ENCODE results near the gene RBM4.

RBM4 gene

GRCh38 chr11:66659763-66660162 lies 21.3 kb downstream of the RBM4 start:
- DNase-seq = no peak

- no peak for DNase-seq
Observed at GRCh38 chr11:66663741-66664296, 25.3 kb downstream of the RBM4 start.

- no peak for DNase-seq
Observed at GRCh38 chr11:66665369-66665768, 26.9 kb downstream of the RBM4 start.

- DNase-seq = no peak
Observed at GRCh38 chr11:66670816-66671215, 32.3 kb downstream of the RBM4 start.

DNA sequence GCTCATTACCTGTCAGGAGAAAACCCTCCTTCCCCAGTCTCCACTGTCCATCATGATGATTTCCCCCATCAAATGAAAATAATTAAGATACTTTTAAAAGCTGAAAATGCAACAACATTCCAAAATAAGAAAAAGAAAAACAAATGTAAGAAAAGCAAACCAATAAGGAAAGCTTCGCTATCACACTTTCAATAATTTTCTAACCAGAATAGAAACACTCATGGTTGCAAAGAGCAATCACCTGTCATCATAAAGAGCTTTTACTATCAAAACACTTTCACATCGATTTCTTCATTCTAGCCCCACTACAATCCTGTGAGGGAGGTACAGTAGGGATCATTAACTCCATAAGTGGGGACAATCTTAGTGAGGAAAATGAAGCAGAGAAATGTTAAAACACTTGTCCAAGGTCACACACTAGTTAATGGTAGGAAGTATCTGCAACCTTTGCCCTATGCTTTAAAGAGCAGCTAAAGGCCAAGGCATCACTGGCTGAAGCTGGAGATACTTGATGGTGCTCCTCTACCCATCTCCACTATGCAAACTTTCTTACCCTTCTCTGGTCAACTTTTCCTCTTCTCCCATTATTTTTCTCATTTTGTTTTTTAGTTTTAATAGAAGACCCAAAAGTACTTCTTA lies 36.6 kb downstream of the RBM4 start:
- DNase-seq = no peak

GRCh38 chr11:66676282-66676919 lies 37.9 kb downstream of the RBM4 start:
- no peak for DNase-seq

- no peak for DNase-seq
Observed at GRCh38 chr11:66676931-66677598, 38.6 kb downstream of the RBM4 start.

DNA sequence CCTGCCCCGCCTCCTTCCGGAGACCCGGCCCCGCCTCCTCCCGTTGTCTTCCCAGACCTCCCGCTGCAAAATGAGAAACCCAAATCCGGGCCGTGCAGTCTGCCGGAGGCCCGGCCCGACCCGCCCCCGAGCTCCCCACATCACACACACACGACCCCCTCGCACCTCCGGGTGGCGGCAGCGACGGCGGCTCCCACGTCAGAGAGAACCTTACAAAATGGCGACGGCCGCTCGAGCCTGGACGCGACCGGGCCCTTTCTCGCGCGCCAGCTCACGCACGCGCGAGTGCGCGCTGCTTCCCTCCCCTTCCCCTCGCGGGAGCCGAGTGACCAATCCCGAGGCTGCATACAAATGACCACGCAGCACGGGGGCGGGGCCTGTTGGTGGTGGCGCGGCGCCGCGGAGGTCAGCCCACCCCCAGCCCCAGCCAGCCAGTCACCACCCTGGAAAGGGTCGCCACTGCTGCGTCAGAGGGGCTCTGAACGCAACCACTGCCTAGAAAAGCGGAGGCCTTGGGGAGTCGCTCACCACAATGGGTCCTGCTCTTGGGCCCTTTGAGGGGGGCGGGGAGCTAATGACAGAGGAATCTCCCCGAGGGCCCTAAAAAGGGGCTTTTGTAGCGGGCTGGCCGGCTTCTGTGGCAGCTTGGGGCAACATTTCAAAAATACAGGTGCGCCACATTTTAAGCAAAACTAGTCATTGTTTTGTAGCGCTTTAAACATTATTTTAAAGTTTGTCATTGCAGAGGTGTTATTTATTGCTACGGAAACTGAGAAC lies 39.3 kb downstream of the RBM4 start, which contains the start of gene RBM4B:
TSS of gene RBM4B (minus strand) at position 289 of the 777 bp plus-strand sequence. CDS start 808 bp downstream, outside the sequence.
- peak; percentile 92 to 95 for DNase-seq

DNA sequence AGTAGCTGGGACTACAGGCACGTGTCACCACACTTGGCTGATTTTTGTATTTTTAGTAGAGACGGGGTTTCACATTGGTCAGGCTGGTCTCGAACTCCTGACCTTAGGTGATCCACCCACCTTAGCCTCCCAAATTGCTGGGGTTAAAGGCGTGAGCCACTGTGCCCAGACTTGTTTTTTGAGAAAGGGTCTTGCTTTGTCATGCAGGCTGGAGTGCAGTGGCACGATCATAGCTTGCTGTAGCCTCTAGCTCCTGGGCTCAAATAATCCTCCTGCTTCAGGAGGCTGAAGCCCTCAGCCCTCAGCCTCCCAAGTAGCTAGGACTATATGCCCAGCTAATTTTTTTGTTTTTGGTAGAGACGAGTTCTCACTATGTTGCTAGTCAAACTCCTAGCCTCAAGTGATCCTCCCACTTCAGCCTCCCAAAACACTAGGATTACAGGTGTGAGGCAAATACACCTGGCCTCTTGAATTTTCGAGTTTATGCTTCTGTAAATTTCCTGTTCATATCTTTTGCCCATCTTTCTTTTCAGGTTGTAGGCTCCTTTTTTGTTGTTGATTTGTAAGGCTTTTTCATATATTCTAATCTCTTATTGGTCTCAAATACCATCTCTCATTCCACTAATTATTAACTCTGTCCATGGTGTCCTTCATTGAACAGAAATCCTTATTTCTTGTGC lies 42.6 kb downstream of the RBM4 start:
- no peak for DNase-seq

DNA sequence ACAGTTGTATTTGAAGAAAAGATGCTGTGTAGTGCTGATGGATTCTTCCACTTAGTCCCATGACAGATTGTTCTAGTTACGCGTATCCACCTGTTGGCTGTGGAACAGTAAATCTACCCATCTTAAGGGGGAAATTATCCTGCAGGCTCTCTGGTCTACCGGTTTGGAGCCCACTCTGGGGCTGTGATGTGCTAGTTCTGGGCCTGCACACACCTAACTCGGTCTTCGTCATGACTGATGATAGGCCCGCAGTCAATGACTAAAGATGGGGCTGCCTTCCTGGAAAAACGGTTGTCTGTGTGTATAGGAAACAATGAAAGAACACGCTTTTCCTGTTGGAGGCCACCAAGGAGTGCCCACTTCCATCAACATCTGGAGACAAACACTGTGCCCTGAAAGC lies 45.4 kb downstream of the RBM4 start:
- no peak for DNase-seq

GRCh38 chr11:66684635-66685034 lies 46.1 kb downstream of the RBM4 start:
- DNase-seq = no peak

- no peak for DNase-seq
Observed at GRCh38 chr11:66685276-66686099, 47.0 kb downstream of the RBM4 start.

GRCh38 chr11:66686100-66686785 lies 47.7 kb downstream of the RBM4 start:
- no peak for DNase-seq

- no peak for DNase-seq
Observed at GRCh38 chr11:66686801-66687750, 48.6 kb downstream of the RBM4 start.

DNA sequence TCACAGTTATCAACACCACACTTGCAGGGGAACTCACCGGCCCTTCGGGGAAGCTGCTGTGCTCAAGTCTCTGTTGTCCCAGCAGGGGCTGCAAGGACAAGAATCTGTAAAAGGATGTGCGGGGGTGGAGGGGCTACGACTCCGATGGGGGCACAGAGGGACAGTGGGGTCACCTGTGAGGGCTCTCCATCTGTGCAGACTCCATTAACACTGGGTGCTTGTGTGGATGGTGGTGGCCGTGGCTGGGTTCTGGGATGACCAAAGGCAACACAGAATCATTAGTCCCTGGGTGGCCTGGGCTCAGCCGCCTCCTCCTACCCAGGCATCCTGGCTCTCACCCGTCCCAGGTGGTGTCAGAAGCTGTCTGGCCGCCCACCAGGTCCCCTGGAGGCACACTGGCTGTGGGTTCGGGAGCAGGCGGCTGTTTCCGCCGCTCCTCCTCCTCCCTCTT lies 49.4 kb downstream of the RBM4 start:
- no peak for DNase-seq

GRCh38 chr11:66688561-66689534 lies 50.3 kb downstream of the RBM4 start:
- no peak for DNase-seq

GRCh38 chr11:66689661-66690590 lies 51.4 kb downstream of the RBM4 start:
- DNase-seq = no peak
